SKM-1 treated with dmso at 0.1 percent for 144 hours (cell line): ENCODE data around the gene SRRM5.
"Not testable (repeated sequence)": the region's sequence is repeated elsewhere in the genome, so short reads cannot be mapped to it uniquely, and the experiment has no call there.

Experiments used
- DNase-seq: peaks from one replicate; lab custom pipeline; 2025; ENCODE audit not compliant: unreplicated experiment; lab: John Stamatoyannopoulos, UW

The SRRM5 gene

GRCh38 chr19:43591904-43592772, 19.8 kb upstream of the SRRM5 start:
- no peak for DNase-seq

GRCh38 chr19:43592800-43593350, 19.0 kb upstream of the SRRM5 start:
- DNase-seq, result no peak

- no peak for DNase-seq
Observed at GRCh38 chr19:43594081-43594697, 17.7 kb upstream of the SRRM5 start.

GRCh38 chr19:43594710-43595604, 16.9 kb upstream of the SRRM5 start:
- DNase-seq, result peak; percentile 14

GRCh38 chr19:43595605-43595998, 16.3 kb upstream of the SRRM5 start:
- DNase-seq, result no peak

- peak; percentile 90 for DNase-seq
Observed at GRCh38 chr19:43595999-43596841, 15.7 kb upstream of the SRRM5 start, which contains the start of the genes IRGQ and ZNF576. TSS of gene IRGQ (minus strand) at chr19:43596134. CDS start at chr19:43595338, 796 bp downstream. TSS of gene ZNF576 (plus strand) at chr19:43596595. CDS start at chr19:43597109, 514 bp downstream.

- DNase-seq, result no peak
Observed at GRCh38 chr19:43596842-43597461, 14.9 kb upstream of the SRRM5 start.

GRCh38 chr19:43597876-43598275, 14.0 kb upstream of the SRRM5 start:
- no peak for DNase-seq

- DNase-seq, result no peak
Observed at GRCh38 chr19:43598445-43599240, 13.2 kb upstream of the SRRM5 start.

- no peak for DNase-seq
Observed at GRCh38 chr19:43599635-43600295, 12.1 kb upstream of the SRRM5 start.

GRCh38 chr19:43600326-43600725, 11.6 kb upstream of the SRRM5 start:
- not testable (repeated sequence) for DNase-seq

GRCh38 chr19:43605875-43606568, 5.9 kb upstream of the SRRM5 start:
- DNase-seq, result no peak

GRCh38 chr19:43606569-43607229, 5.2 kb upstream of the SRRM5 start:
- no peak for DNase-seq

- DNase-seq, result no peak
Observed at GRCh38 chr19:43607238-43608205, 4.4 kb upstream of the SRRM5 start.

- DNase-seq, result no peak
Observed at GRCh38 chr19:43609872-43610271, 2.0 kb upstream of the SRRM5 start.

GRCh38 chr19:43610493-43610892, 1.4 kb upstream of the SRRM5 start:
- DNase-seq, result no peak
